ENCODE measurements around the gene SLC11A2.
A peak's percentile ranks its signal among the peaks of the same experiment; 100 is the strongest.

Gene SLC11A2

GRCh38 chr12:51025836-51026638, at the start of gene SLC11A2:
Gene SLC11A2, minus strand, starts transcription at chr12:51026384. Its CDS starts 15,656 bp downstream, at chr12:51010728.
- CTCF ChIA-PET: interaction anchor here (0.7 to 1.0 kb wide), 3 partner anchors 13 to 1058 kb away, joined by 3 to 6 read pairs (median 3); no protein-coding TSS in a partner anchor
- peak; percentile 94 for DNase-seq (ENCODE audit: extremely low spot score)
- POLR2A ChIA-PET: interaction anchor here (0.6 to 2.1 kb wide), 21 partner anchors 9 to 262 kb away, joined by 3 to 13 read pairs (median 4); partner anchors contain the start of genes ATF1, DAZAP2, LETMD1 and POU6F1
- no peak for TF ChIP-seq ZNF384 (IDR thresholded peaks at IDR 0.05)
- 0 out of 2 replicates have a peak, but pooled peaks have one; percentile 31 for TF ChIP-seq HDGF (IDR thresholded peaks at IDR 0.05; ENCODE audit: borderline replicate concordance)
- TF ChIP-seq L3MBTL2 (conservative IDR thresholded peaks at IDR 0.05): peak; percentile 73
- no peak for TF ChIP-seq PKNOX1 (IDR thresholded peaks at IDR 0.05)
- peak; percentile 8; the same call in 1 of the 2 replicates for TF ChIP-seq ELF4 (IDR thresholded peaks at IDR 0.05)
- peak; percentile 59 for TF ChIP-seq CTBP1 (IDR thresholded peaks at IDR 0.05; ENCODE audit: borderline replicate concordance)

GRCh38 chr12:51075390-51075789, 49.2 kb upstream of the SLC11A2 start:
- no peak for TF ChIP-seq TARDBP (IDR thresholded peaks at IDR 0.05)
- no peak for TF ChIP-seq CTBP1 (IDR thresholded peaks at IDR 0.05; ENCODE audit: borderline replicate concordance)
- TF ChIP-seq L3MBTL2 (conservative IDR thresholded peaks at IDR 0.05): no peak
- no peak for TF ChIP-seq ELF4 (IDR thresholded peaks at IDR 0.05)
- TF ChIP-seq NFRKB (IDR thresholded peaks at IDR 0.05): no peak
- CTCF ChIA-PET: interaction anchor here (1.0 kb wide), 1 partner anchor 178 kb away, joined by 4 read pairs; no protein-coding TSS in a partner anchor
- POLR2A ChIA-PET: interaction anchor here (1.1 to 1.3 kb wide), 2 partner anchors 12 to 27 kb away, joined by 3 read pairs; partner anchors contain the start of gene LETMD1
- DNase-seq (ENCODE audit: extremely low spot score): no peak

GRCh38 chr12:51071663-51072062, 45.5 kb upstream of the SLC11A2 start:
- ChIA-PET POLR2A (interaction anchor here (1.1 kb wide), 1 partner anchor 9 kb away, joined by 4 read pairs; no protein-coding TSS in a partner anchor), CTCF (no interaction called here)
- TF ChIP-seq ZNF384 (IDR thresholded peaks at IDR 0.05) (no peak), ELF4 (IDR thresholded peaks at IDR 0.05) (no peak), LEF1 (IDR thresholded peaks at IDR 0.05; ENCODE audit: borderline replicate concordance) (no peak), FOXM1 (IDR thresholded peaks at IDR 0.05; ENCODE audit: borderline replicate concordance) (no peak), PKNOX1 (IDR thresholded peaks at IDR 0.05) (no peak)
- no peak for DNase-seq (ENCODE audit: extremely low spot score)

GRCh38 chr12:51070004-51070403, 43.8 kb upstream of the SLC11A2 start:
- CTCF ChIA-PET: no interaction called here
- no peak for TF ChIP-seq SP1 (IDR thresholded peaks at IDR 0.05)
- no peak for TF ChIP-seq L3MBTL2 (conservative IDR thresholded peaks at IDR 0.05)
- no peak for TF ChIP-seq SUZ12 (IDR thresholded peaks at IDR 0.05)
- TF ChIP-seq ARNT (IDR thresholded peaks at IDR 0.05): no peak
- TF ChIP-seq FOXM1 (IDR thresholded peaks at IDR 0.05; ENCODE audit: borderline replicate concordance): no peak
- no peak for TF ChIP-seq ELF4 (IDR thresholded peaks at IDR 0.05)
- TF ChIP-seq LEF1 (IDR thresholded peaks at IDR 0.05; ENCODE audit: borderline replicate concordance): no peak
- no peak for TF ChIP-seq FOXK2 (IDR thresholded peaks at IDR 0.05)
- no peak for TF ChIP-seq PKNOX1 (IDR thresholded peaks at IDR 0.05)
- no peak for TF ChIP-seq HDGF (IDR thresholded peaks at IDR 0.05; ENCODE audit: borderline replicate concordance)
- no peak for TF ChIP-seq TARDBP (IDR thresholded peaks at IDR 0.05)
- no peak for TF ChIP-seq NFRKB (IDR thresholded peaks at IDR 0.05)
- TF ChIP-seq BHLHE40 (IDR thresholded peaks at IDR 0.05; ENCODE audit: borderline replicate concordance): no peak
- TF ChIP-seq CTBP1 (IDR thresholded peaks at IDR 0.05; ENCODE audit: borderline replicate concordance): no peak
- TF ChIP-seq FOXA1 (IDR thresholded peaks at IDR 0.05): no peak
- TF ChIP-seq ZNF384 (IDR thresholded peaks at IDR 0.05): no peak
- no peak for DNase-seq (ENCODE audit: extremely low spot score)

GRCh38 chr12:51067771-51068170, 41.6 kb upstream of the SLC11A2 start:
- no peak for DNase-seq (ENCODE audit: extremely low spot score)
- ChIA-PET CTCF (no interaction called here), POLR2A (no interaction called here)
- TF ChIP-seq PKNOX1 (IDR thresholded peaks at IDR 0.05) (no peak), HDGF (IDR thresholded peaks at IDR 0.05; ENCODE audit: borderline replicate concordance) (no peak), FOXK2 (IDR thresholded peaks at IDR 0.05) (no peak), ELF4 (IDR thresholded peaks at IDR 0.05) (no peak), ARNT (IDR thresholded peaks at IDR 0.05) (no peak), FOXM1 (IDR thresholded peaks at IDR 0.05; ENCODE audit: borderline replicate concordance) (no peak), FOXA1 (IDR thresholded peaks at IDR 0.05) (no peak), SP1 (IDR thresholded peaks at IDR 0.05) (no peak), TARDBP (IDR thresholded peaks at IDR 0.05) (no peak), LEF1 (IDR thresholded peaks at IDR 0.05; ENCODE audit: borderline replicate concordance) (no peak), ZNF384 (IDR thresholded peaks at IDR 0.05) (no peak), CTBP1 (IDR thresholded peaks at IDR 0.05; ENCODE audit: borderline replicate concordance) (no peak), NFRKB (IDR thresholded peaks at IDR 0.05) (no peak), SUZ12 (IDR thresholded peaks at IDR 0.05) (no peak)

More at GRCh38 chr12:51070004-51070403, 43.8 kb upstream of the SLC11A2 start:
- POLR2A ChIA-PET: no interaction called here

All from HEK293T (cell line).